OCI-LY3 (cell line): Measurements from ENCODE around the gene CADPS2.

Experiments used
- H2AFZ ChIP-seq: fragments of 200-600, 300-600 bp; shearing (Covaris generic); 2 replicates; pipeline ENCODE4 v1.6.0; 2014; ENCODE audit warnings: antibody characterized with exemption, low read depth, low read length
- H3K27ac ChIP-seq: fragments of 200-600, 300-600 bp; sonication (generic); 2 replicates; pipeline ENCODE4 v1.5.1; 2014; ENCODE audit warnings: mild to moderate bottlenecking, low read length, moderate library complexity, mixed read lengths
- H3K27me3 ChIP-seq: fragments of 200-600, 300-600 bp; sonication (generic); 2 replicates; pipeline ENCODE4 v1.6.1; 2014; ENCODE audit warnings: low read depth, low read length, mixed read lengths
- H3K36me3 ChIP-seq: fragments of 200-600, 300-600 bp; sonication (generic); replicated peaks from 2 replicates; pipeline ENCODE3; 2014; ENCODE audit warnings: low read depth, low read length, mixed read lengths
- H3K4me1 ChIP-seq: fragments of 300-600, 200-600 bp; sonication (generic); 2 replicates; pipeline ENCODE4 v1.6.1; 2014; ENCODE audit warnings: low read length, mixed read lengths
- H3K4me2 ChIP-seq: fragments of 200-600, 300-600 bp; sonication (generic); 2 replicates; pipeline ENCODE4 v1.6.1; 2014; ENCODE audit warnings: low read length, mixed read lengths
- H3K4me3 ChIP-seq: fragments of 300-600, 200-600 bp; sonication (generic); 2 replicates; pipeline ENCODE4 v1.5.1; 2014; ENCODE audit warnings: antibody characterized with exemption, mild to moderate bottlenecking, low read length, moderate library complexity
- H3K79me2 ChIP-seq: fragments of 300-600, 200-600 bp; shearing (Covaris generic); 2 replicates; pipeline ENCODE4 v1.6.1; 2014; ENCODE audit warnings: mild to moderate bottlenecking, low read length, mixed read lengths
- H3K9ac ChIP-seq: fragments of 300-600, 200-600 bp; shearing (Covaris generic); 2 replicates; pipeline ENCODE4 v1.6.0; 2014; ENCODE audit warnings: mild to moderate bottlenecking, low read length, moderate library complexity
- H3K9me3 ChIP-seq: fragments of 200-600, 300-600 bp; shearing (Covaris generic); 2 replicates; pipeline ENCODE4 v1.6.1; 2014; ENCODE audit warnings: low read length, mixed read lengths; ENCODE audit not compliant: insufficient read depth
- H4K20me1 ChIP-seq: fragments of 200-600, 300-600 bp; sonication (generic); 2 replicates; pipeline ENCODE4 v1.6.1; 2016; ENCODE audit warnings: low read length, mixed read lengths; ENCODE audit not compliant: insufficient read depth
- EZH2phosphoT487 ChIP-seq: fragments of 200-600 bp; shearing (Covaris generic); IDR thresholded peaks from 2 replicates; pipeline ENCODE4 v1.6.1; 2018; ENCODE audit warnings: antibody characterized with exemption, mixed run types, low read depth
- TF ChIP-seq, protein P1 (sequence below): fragments of 200-600, 300-600 bp; sonication (generic); IDR thresholded peaks from 2 replicates; pipeline ENCODE4 v1.5.1; 2014; ENCODE audit warnings: antibody characterized with exemption, low read length, low read depth

The CADPS2 gene

DNA sequence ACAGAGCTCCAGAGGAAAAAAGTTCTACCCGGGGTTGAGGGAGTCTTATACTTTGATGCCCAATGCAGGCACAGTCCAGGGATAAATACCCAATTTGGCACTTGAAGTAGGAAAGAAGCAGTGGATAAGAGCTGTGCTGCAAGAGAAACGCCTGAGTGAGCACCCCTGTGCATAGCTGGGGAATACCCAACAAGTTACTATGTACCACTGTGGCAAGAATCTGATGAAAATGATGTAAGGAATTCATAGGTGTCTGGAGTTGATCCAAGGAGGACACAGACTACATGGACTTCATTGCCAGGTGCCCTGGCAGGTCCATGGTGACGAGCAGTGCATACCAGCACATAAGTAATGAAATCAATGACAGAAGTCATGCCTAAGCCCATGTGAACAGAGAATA is 398.0 kb downstream of the CADPS2 start:
- Histone ChIP-seq H3K4me2 (peak overlapping the region; percentile 23; the same call in 1 of the 2 replicates), H3K79me2 (no peaks in the 10 kb centered on the region), H3K9ac (no peak overlapping the region), H3K27ac (no peak overlapping the region), H3K4me3 (no peak overlapping the region), H3K4me1 (peaks cover 9% of the 10 kb centered on the region), H3K9me3 (no peaks in the 10 kb centered on the region), H3K27me3 (no peaks in the 10 kb centered on the region), H4K20me1 (no peaks in the 10 kb centered on the region), H2AFZ (no peak overlapping the region), H3K36me3 (no peaks in the 10 kb centered on the region)
- no peak for TF ChIP-seq EZH2phosphoT487
- TF ChIP-seq, protein P1, sequence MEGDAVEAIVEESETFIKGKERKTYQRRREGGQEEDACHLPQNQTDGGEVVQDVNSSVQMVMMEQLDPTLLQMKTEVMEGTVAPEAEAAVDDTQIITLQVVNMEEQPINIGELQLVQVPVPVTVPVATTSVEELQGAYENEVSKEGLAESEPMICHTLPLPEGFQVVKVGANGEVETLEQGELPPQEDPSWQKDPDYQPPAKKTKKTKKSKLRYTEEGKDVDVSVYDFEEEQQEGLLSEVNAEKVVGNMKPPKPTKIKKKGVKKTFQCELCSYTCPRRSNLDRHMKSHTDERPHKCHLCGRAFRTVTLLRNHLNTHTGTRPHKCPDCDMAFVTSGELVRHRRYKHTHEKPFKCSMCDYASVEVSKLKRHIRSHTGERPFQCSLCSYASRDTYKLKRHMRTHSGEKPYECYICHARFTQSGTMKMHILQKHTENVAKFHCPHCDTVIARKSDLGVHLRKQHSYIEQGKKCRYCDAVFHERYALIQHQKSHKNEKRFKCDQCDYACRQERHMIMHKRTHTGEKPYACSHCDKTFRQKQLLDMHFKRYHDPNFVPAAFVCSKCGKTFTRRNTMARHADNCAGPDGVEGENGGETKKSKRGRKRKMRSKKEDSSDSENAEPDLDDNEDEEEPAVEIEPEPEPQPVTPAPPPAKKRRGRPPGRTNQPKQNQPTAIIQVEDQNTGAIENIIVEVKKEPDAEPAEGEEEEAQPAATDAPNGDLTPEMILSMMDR: no peak

DNA sequence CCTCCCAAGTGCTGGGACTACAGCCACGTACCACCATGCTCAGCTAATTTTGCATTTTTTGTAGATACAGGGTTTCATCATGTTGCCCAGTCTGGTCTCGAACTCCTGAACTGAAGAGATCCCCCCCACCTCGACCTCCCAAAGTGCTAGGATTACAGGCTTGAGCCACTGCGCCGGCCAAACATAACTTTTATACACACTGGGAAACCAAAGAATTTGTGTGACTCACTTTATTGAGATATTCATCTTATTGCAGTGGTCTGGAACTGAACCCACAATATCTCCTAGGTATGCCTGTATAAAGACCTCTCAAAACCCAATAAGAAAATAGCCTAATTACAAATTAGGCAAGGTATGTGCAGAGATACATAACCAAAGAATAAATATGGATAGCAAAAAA is 399.1 kb downstream of the CADPS2 start:
- no peaks in the 10 kb centered on the region for H3K79me2 ChIP-seq
- no peak overlapping the region for H3K4me2 ChIP-seq
- H3K27ac ChIP-seq: no peak overlapping the region
- peaks cover 9% of the 10 kb centered on the region for H3K4me1 ChIP-seq
- no peak overlapping the region for H2AFZ ChIP-seq
- H3K9ac ChIP-seq: no peak overlapping the region
- no peak for TF ChIP-seq EZH2phosphoT487
- TF ChIP-seq, protein P1: no peak
- H3K9me3 ChIP-seq: no peaks in the 10 kb centered on the region
- no peaks in the 10 kb centered on the region for H4K20me1 ChIP-seq
- H3K4me3 ChIP-seq: no peak overlapping the region
- no peaks in the 10 kb centered on the region for H3K27me3 ChIP-seq
- no peaks in the 10 kb centered on the region for H3K36me3 ChIP-seq

- Histone ChIP-seq H2AFZ (no peak overlapping the region), H3K36me3 (no peaks in the 10 kb centered on the region), H3K4me1 (peaks cover 9% of the 10 kb centered on the region)
Observed at GRCh38 chr7:122485856-122486255, 400.4 kb downstream of the CADPS2 start.

DNA sequence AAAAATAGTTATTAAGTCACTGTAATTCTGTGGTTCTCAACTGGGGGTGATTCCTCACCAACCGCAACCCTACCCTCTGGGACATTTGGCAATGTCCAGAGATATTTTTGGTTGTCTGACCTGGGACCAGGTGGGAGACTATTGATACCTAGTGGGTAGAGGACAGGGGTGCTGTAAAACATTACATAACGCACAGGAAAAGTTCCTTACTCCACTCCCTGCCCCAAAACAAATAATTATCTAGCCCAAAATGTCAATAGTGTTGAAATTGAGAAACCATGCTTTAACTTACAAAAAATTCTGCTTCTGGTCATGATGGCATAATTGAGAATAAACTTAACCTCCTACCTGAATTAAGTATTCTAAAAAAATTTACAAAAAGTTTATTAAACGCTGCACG is 404.0 kb downstream of the CADPS2 start:
- Histone ChIP-seq H3K4me2 (no peak overlapping the region), H4K20me1 (no peaks in the 10 kb centered on the region), H3K27ac (no peak overlapping the region), H3K79me2 (no peaks in the 10 kb centered on the region), H3K9me3 (no peaks in the 10 kb centered on the region), H3K4me1 (no peaks in the 10 kb centered on the region), H3K27me3 (no peaks in the 10 kb centered on the region), H3K36me3 (no peaks in the 10 kb centered on the region), H3K4me3 (no peak overlapping the region), H2AFZ (no peak overlapping the region), H3K9ac (no peak overlapping the region)
- no peak for TF ChIP-seq EZH2phosphoT487
- TF ChIP-seq, protein P1: no peak

More at GRCh38 chr7:122485856-122486255, 400.4 kb downstream of the CADPS2 start:
- Histone ChIP-seq H3K9ac (no peak overlapping the region), H3K27me3 (no peaks in the 10 kb centered on the region), H3K4me3 (no peak overlapping the region), H3K4me2 (no peak overlapping the region), H3K79me2 (no peaks in the 10 kb centered on the region), H4K20me1 (no peaks in the 10 kb centered on the region), H3K9me3 (no peaks in the 10 kb centered on the region), H3K27ac (no peak overlapping the region)
- TF ChIP-seq, protein P1: no peak
- TF ChIP-seq EZH2phosphoT487: no peak
